NCI-H2081 (cell line): ENCODE measurements around the gene KLKB1.
A peak's percentile ranks its signal among the peaks of the same experiment; 100 is the strongest.

Source experiments
- DNase-seq, 2 experiments: peaks; one replicate each; lab custom pipeline; 2025; lab: John Stamatoyannopoulos, UW

The KLKB1 gene

DNA sequence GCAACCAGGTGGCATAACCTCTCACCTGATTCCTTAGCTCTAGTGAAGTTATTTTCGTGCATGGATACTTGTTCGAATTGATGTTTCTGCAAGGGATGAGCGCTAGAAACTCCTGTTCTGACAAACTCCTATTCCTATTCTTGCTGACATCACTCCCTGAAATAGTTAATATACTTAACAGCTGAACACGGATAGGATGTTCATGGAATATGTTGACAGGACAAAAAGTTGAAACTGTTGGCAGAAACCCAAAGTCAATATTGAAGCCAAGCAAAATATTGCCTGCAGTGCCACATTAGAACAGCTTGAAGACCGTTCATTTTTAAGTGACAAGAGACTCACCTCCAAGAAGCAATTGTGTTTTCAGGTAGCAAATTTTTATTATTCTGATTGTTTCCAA lies at the start of gene KLKB1:
TSS of gene KLKB1 (plus strand) at position 287 of the 400 bp plus-strand sequence. CDS start 689 bp downstream, outside the sequence.
- DNase-seq = peak; percentile 29 to 39

DNA sequence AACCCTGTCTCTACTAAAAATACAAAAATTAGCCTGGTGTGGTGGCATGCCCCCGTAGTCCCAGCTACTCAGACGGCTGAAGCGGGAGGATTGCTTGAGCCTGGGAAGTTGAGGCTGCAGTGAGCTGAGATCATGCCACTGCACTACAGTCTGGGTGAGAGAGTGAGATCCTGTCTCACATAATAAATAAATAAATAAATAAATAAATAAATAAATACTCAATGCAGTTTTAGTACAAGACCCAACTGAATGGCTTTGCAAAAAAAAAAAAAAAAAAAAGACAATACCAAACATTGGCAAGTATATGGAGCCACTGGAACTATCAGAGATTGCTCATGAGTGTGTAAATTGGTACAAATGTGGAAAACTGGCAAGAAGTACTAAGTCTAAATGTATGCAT lies 39.2 kb upstream of the KLKB1 start:
- DNase-seq = no peak

DNA sequence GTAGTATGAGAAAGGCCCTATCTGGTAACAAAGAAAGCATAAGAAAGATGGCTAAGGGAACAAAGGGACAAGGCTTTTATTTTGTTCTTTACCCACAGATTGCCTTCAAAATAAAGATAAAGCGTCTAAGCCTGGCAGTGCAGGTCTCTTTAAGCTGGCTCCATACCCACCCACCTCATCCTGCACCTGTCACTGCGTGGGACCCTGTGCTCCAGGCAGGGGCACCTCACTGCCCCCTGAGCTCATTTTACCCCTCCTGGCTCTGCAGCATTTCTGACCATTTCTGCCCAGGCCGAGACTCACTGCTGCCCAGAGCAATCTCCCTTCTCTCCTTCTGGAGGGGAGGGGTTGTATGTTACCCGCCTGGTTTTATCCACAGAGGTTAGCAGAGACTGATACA lies 37.7 kb upstream of the KLKB1 start:
- DNase-seq = no peak

DNA sequence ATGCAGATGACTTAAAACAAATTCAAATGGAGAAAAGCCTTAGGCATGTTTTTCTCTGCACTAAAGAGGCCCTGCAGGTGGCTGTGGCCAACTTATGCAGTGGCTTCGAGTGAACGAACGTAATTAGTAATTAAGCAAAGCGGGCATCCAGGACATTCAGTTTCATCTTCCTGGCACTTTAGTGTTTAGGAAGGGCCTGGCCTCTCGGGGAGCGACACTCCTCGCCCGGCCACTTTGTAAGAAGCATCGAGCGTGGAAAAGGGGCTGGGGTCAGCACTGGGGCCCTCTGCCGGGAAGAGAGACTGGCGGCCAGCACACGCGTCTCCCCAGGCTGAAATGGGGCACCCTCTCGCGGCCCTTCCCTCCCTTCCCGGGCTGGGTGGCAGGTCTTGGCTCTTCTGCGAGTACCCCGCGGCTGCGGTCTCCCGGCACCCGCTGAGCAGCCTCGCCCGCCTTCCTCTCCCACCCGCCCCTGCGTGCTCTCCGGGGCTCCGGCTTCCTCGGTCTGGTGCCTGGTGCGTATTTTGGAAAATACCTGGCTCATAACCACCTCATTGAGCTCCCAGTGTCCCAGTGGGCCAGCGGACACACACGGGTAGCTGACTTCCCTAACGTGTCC lies 36.6 kb upstream of the KLKB1 start:
- peak; percentile 32 to 36 for DNase-seq

DNA sequence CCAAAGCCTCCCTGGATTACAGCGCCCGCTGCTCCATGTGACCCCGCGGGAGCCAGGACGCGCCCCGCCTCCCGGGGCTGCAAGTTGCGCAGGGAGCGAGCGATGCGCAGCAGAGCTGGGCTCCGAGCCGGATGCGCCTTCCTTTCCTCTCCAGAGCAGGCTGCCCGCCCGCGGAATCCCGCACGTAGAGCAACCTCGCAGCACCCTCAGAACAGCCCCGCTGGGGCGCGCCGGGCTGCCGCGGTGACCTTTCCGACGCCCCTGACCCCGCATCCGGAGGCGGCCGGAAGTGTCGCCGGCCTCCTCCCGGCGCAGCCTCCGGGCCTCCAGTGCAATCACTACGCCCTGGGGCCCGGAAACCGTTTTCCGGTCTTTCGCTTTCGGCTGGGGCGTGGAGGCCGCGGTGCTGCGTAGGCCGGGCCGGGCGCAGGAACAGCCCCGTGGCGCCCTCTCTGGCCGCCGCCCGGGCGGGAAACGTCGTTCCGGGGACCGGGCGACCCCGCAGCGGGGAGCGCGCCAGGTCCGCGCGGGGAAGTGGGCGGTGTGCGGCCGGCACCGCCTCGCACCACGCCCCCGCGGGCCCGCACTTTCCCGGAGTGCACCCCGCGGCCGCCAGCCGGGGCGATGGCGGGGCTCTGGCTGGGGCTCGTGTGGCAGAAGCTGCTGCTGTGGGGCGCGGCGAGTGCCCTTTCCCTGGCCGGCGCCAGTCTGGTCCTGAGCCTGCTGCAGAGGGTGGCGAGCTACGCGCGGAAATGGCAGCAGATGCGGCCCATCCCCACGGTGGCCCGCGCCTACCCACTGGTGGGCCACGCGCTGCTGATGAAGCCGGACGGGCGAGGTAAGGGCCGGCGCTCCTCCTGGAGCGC lies 35.9 kb upstream of the KLKB1 start, which contains the start of gene CYP4V2:
TSS of gene CYP4V2 (plus strand) at position 368 of the 866 bp plus-strand sequence. CDS start at position 625, 257 bp downstream.
- DNase-seq = peak; percentile 53 to 69

DNA sequence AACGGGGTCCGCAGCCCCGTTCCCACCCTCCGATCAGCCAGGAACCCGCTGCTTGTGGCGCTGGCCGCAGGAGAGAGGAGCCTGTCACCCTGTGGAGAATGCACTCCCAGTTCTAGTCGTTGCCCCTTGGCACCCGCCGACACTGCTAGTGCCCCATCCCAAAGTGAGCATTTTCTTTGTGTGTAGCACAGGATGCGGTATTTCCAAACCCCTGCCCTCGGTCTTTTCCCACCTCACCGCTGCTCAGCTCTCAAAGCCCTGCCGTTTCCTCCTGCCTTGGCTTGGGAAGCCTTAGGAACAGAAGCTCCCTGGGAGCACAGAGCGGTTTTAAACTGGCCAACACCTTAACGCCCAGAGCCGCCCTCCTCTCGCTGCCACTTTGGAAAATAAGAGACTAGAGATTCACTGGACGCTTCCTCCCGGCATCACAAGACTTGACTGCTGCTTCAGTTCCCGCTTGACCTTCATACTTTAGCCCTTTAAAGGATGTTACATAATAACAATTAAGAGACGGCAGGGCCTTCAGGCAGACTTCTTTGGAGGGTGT lies 35.2 kb upstream of the KLKB1 start:
- peak; percentile 1 to 31 for DNase-seq

DNA sequence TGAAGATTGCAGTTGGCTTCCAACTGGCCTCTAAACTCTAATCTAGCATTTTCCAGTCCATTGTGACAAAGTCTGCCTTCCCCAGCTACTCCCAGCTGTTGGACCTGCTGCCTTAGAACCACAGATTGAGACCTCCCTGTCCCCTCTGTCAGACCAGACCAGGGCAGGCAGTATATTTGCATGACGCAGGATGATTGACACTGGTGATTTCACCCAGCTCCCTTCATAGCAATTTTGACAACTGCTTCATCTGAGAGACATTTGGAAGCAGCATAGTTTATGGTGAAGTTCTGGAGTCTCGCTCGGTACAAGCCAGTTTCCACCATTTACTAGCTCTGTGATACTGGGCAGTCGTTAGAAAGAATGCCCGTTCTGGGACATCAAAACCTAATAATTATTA lies 33.5 kb upstream of the KLKB1 start:
- no peak for DNase-seq

DNA sequence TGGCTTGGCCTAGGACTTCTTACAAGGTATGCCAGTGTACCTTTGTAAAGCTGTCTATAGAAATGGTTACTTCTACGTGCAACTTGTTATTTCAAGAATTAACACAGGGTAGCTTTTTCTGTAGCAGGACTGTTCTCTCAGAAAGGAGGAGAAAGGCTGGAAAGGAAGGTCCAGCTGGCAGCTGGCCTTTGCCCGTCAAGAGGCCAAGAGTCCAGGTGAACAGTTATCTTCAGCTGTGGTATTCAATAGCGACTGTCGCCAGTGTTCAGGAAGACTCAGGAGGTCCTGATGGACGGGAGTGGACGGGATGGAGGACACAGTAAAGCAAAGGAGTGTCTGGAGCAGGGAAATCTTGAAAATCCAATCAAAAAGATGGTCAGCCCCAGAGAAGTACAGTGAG lies 31.2 kb upstream of the KLKB1 start:
- DNase-seq = no peak

DNA sequence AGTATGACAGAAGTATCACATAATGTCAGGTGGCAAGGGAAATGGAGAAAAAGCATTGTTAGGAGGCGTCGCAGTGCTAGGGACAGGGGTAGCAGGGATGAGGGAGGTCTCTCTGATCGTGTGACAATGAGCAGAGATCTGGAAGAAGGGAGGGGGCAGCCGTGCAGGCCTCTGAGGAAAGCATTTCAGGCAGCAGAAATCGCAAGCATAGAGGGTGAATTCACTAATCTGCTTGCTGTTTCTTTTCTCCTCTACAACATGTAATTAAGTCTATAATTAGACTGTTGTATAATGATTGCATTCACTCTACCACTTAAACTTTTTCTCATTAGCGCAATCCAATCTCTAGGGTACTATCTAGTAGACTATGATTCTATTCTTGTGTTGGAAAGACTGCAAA lies 26.8 kb upstream of the KLKB1 start:
- no peak for DNase-seq

DNA sequence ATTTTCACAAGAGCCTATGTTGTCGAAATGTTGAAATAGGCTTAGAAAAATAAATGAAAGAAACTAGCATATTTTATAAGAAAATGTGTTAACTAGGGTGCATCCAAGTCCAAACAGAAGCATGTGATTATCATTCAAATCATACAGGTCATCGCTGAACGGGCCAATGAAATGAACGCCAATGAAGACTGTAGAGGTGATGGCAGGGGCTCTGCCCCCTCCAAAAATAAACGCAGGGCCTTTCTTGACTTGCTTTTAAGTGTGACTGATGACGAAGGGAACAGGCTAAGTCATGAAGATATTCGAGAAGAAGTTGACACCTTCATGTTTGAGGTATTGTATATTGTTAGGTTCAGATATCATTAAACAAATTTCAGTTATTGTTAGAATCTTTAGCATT lies 26.3 kb upstream of the KLKB1 start:
- no peak for DNase-seq

DNA sequence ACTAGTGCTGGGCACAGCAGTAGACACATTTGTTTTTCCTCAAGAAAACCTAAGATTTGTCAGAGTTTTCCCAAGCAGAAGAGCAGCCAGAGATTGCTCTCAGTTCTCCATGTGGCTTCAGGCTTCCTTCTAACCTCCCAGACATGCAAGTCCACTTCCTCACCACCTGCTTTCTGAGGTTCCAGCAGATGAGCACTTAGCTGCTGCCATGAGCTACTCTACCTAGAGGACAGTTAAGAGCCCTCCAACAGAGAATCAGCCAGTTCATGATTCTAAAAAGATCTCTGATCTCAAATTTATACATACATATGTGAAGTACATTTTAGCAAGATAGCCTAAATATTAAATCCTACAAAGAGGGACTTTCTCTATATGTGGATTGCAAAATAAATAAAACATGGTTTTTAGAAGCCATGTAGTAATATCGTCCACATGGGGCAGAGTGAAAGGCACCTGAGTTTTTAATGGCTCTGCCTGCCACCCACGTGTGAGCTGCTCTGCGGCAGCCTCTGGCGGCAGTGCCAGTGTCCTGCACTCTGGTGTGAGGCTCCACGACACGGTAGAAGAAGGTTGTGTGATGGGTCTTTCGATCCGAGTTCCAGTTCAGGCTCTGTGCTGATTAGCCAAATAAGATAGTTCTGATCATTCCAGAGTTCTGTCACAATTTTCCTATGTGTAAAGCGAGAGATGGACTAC lies 25.6 kb upstream of the KLKB1 start:
- no peak for DNase-seq

DNA sequence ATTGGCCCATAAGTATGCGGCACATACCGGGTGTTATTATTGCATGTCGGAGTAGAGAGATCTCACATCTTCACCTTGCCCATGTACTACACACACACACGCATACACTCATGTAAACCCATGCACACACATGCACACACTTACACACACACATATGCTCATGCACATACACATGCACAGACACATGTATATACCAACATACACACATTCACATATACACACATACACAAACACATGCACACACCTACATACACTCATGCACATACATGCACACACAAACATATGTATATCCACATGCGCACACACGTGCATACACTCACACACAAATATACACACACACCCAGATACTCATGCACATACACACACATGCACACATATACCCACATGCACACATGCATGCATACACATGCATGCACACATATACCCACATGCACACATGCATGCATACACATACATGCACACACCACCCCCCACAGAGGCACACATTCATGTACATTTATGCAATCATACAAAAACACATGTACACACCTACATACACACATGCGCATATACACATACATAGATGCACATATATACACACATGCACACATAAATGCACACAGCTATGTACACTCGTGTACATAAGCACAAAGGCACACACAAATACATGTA lies 24.7 kb upstream of the KLKB1 start:
- DNase-seq = no peak

DNA sequence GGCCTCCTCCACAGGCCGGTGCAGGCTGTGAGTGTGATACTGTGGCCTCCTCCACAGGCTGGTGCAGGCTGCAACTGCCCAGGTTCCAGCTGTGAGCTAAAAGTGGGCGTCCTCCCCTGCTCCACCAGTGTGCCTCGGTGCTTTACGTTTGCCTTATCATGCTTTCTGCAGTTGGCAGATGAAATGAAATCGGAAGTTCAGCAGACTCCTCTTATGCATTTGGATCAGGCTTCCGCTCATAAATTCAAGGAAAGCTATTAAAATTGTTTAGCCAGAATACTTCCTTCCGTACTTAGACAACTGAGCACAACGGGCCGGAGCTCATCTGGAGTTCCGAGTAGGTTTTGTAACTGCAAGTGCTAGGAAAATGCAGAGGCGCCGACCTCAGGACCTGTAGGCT lies 23.9 kb upstream of the KLKB1 start:
- DNase-seq = no peak

DNA sequence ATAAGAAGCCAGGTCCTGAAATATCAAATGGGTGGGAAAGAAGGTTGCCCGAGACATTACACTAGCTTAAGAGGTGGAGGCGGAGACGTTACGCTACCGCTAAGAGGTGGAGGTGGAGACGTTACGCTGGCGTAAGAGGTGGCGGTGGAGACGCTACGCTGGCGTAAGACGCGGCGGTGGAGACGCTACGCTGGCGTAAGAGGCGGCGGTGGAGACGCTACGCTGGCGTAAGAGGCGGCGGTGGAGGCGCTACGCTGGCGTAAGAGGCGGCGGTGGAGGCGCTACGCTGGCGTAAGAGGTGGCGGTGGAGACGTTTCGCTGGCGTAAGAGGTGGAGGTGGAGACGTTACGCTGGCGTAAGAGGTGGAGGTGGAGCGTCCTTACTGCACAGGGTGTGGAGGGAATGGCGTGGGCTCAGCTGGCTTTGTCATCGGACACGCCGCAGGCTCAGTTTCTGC lies 23.2 kb upstream of the KLKB1 start:
- no peak for DNase-seq

DNA sequence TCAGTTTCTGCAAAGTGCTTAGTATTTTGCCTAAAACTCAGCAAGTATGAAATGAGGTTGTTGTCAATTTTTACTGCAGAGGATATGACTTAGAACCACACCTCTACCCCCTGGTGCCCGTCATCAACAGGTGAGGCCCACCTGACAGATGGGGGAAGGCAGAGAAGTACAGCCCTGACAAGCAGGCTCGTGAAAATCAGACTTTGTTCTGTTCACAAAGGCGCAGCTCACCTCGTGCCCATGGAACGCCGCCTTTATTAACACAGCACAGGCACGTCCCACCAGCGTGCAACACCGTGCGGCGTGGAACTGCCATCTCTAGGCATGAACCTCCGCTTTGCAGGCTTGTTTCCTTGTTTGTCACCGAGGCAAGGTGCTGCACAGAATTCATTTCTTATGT lies 22.6 kb upstream of the KLKB1 start:
- no peak for DNase-seq

DNA sequence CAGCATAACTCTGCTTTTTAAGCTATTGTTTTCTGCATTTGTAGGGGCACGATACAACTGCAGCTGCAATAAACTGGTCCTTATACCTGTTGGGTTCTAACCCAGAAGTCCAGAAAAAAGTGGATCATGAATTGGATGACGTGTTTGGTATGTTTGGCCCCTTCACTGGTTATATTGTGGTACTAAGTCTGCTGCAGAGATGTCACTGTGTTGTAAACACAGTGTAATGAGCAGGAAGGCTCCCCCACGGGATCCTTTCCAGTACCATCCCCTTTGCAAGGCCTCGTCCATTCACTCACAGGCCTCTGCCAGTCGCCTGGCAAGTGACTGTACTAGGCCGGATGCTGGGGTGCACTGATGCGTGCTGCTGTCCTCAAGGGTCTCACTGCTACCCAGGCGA lies 22.2 kb upstream of the KLKB1 start:
- no peak for DNase-seq

DNA sequence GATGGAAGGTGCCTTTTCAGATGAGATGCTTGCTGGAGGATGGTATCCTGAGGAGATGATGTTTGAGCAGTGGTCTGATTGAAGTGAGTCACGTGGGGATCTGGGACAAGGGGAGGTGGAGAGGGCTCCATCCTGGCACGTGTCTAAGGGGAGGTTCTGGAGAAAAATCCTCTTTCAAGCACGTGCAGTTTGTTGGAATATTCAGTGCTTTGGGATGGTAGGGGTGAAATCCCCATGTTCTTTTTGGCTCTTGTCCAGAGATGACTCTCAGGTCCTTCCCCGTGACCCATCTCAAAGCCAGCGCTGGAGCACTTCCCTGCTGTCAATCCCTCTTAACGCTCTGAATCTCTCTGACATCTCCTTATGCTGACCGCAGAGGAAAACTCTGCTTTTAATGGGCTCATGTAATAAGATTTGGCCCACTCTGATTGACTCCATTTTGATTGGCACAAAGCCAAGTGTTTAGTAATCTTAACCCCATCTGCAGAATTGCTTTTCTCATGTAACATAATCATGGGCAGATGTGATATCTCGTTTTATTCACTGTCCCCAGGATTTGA lies 10.8 kb upstream of the KLKB1 start:
- DNase-seq = no peak

DNA sequence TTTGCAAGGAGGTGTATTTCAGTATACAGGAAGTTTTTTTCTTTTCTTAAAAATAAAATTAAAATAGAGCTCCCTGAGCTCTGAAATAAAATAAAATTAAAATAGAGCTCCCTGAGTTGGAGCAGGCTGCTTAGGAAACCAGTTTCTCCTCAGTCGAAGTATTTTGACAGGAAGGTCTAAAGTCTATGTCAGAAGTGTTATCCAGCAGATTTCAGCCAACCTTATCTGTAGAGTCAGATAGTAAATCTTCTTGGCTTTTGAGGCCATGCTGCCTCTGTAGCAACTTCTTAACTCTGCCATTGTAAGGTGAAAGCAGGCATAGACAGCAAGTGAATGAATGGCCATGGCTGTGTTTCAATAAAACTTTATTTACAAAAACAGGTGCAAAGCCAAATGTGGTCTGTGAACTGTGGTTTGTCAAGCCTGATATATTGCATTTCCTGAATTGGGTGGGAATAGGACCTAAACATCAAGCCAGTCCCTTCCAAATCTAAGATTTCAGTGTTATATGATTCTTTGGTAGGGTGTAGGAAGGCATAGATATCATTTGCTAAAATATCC lies 9.5 kb upstream of the KLKB1 start:
- no peak for DNase-seq

DNA sequence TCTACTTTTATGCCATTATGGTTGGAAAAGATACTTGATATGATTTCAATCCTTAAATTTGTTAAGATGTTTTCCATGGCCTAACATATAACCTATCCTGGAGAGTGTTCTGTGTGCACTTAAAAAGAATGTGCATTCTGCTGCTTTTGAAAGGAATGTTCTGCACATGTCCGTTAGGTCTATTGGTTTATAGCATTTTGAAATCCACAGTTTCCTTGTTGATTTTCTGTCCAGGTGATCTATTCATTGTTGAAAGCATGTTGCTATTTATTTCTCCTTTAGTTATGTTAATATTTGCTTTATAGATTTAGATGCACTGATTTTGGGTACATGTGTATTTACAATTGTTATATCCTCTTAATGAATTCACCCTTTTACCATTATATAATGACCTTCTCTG lies 5.7 kb upstream of the KLKB1 start:
- DNase-seq = no peak

DNA sequence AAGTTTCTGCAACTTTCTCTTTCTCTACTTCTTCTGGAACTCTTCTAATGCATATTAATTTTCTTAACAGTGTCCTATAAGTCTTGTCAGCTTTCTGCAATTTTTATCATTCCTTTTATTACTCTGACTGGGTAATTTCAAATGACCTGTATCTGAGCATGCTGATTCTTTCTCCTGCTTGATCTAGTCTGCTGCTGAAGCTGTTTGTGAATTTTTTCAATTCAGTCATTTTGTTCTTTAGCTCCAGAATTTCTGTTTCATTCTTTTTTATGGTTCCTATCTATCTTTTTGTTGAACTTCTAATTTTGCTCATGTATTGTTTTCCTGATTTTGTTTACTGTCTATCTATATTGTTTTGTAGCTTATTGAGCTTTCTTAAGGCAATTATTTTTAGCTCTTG lies 1.5 kb upstream of the KLKB1 start:
- no peak for DNase-seq

DNA sequence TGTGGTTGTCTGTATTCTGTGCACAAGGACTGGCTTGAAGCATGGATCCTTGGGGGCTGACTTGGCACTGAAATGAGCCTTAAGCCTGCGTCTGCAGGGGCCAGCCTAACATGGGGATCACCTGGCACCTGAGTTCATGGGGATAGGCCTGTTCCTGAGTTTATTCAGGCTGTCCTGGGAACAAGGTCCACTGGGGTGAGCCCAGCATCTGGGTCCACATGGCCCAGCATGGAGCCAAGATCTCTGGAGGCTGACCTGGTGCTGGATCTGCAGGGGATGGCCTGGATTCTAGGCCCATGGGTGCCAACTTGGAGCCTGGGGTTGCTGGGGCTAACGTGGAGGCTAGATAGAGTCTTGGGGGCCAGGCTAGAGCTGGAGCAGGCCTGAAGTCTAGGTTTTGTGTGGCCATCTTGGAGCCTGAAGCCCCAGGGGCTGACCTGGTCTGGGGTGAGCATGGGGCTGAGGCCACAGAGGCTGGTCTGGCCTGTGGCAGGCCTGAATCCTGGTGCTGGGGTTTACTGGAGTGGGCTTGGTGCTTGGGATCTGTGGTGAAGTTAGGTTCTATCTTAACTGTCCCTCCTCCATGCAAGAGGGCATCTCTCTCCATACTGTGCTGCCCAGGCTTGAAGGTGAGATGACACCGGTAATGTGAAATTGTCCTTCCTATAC lies 652 bp upstream of the KLKB1 start:
- no peak for DNase-seq
